NCI-H2196 treated with DMSO at 0.1 percent for 48 hours (cell line): ENCODE results near the gene COL19A1.
"Not testable (repeated sequence)": the region's sequence is repeated elsewhere in the genome, so short reads cannot be mapped to it uniquely, and the experiment has no call there.

Source experiments
- DNase-seq: peaks from one replicate; lab custom pipeline; 2025; ENCODE audit not compliant: unreplicated experiment; lab: John Stamatoyannopoulos, UW

Gene COL19A1

GRCh38 chr6:69957985-69958559, 91.7 kb downstream of the COL19A1 start:
- no peak for DNase-seq

DNA sequence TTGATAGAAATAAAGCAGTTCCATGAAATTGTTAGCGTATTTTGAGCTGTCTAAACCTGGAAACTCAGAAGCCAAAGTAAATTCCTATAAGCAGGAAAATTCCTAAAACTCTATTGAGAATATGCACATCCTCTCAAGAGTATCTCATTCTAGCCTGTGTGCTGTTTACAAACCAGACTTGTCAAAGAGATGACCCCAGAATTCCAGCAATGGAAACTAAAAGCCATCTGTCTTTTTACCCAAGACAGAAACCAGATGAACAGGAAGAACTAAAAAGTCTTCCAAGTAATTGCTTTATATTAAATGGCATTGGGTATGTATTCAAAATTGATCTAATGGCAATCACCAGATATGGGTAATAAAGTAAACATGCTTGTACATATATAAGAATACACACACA, 92.6 kb downstream of the COL19A1 start:
- DNase-seq, result no peak

GRCh38 chr6:69965974-69966373, 99.6 kb downstream of the COL19A1 start:
- not testable (repeated sequence) for DNase-seq

DNA sequence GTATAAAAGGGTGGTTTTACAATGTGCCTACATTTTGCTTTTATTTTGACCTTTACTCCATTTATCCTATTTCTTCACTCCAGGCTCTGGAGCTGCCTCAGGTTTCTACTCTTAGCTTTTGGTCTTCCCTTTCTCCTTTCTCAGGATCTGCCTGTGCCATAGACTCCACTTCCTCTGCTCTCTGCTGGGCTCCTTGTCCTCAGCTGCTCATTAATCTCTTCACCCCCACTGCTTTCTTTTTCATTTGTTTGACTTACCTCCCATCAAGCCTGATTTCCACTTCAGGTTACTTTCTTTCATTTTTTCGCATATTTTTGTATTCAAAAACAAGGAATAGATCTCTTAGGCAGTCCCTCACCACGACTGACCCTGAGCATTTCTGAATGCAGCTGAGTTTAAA, 106.8 kb downstream of the COL19A1 start:
- DNase-seq, result no peak

GRCh38 chr6:69973763-69974162, 107.4 kb downstream of the COL19A1 start:
- DNase-seq, result no peak

GRCh38 chr6:69974193-69974592, 107.8 kb downstream of the COL19A1 start:
- no peak for DNase-seq

DNA sequence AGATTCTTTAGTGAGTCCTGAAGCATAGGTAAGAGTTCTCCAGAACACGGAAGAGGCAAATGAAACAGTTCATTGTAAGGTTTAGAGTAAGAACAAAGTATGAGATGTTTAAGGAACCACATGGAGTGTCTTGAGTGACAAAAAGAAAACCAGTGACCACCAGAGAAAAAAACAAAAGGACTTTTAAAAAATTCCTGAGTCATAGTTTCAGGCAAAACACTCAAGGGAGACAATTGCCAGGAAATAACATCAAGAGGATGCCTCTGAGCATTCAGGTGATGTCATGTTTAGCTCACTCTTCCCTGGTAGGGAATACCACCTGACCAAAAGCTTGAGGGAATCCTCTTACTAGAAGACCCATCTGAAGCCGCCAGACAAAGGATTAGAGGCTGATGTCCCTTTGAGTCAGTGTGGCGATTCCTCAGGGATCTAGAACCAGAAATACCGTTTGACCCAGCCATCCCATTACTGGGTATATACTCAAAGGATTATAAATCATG, 110.3 kb downstream of the COL19A1 start:
- DNase-seq, result no peak

- no peak for DNase-seq
Measured at GRCh38 chr6:69980624-69981023, 114.3 kb downstream of the COL19A1 start.

GRCh38 chr6:69984506-69984905, 118.2 kb downstream of the COL19A1 start:
- no peak for DNase-seq

- no peak for DNase-seq
Measured at GRCh38 chr6:69985180-69985579, 118.8 kb downstream of the COL19A1 start.

- DNase-seq, result no peak
Measured at GRCh38 chr6:69987550-69987949, 121.2 kb downstream of the COL19A1 start.

DNA sequence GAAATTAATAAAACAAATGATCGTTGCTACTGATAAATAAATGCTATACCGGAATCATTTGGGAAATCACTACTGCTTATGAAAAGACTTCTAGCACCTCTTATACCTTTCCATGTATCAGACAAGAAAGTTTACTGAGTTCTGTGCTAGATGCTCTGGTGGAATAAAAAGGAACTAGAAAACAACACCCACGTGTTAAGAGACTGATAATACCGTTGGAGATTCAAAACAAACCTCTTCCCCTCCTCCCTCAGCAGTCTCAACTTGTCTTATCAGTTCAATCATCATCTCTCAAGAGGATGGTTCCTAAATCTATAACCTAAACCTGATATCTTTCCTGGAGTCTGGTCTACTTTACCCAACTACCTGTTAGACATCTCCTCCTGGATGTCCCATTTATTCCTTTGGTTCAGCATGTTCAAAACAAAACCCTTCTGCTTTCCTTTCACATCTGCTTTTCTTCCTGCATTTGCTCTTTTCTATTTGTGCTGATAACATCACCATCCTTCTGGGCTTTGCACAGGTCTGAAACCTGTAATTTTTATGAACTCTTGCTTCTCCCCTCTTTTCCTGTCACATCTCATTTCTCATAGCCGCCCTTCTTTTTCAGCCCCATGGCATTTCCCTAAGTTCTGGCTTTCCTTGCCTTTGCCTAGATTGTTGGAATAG, 122.2 kb downstream of the COL19A1 start:
- DNase-seq, result no peak

GRCh38 chr6:69994251-69994650, 127.9 kb downstream of the COL19A1 start:
- DNase-seq, result no peak

GRCh38 chr6:70008189-70008588, 141.8 kb downstream of the COL19A1 start:
- no peak for DNase-seq

DNA sequence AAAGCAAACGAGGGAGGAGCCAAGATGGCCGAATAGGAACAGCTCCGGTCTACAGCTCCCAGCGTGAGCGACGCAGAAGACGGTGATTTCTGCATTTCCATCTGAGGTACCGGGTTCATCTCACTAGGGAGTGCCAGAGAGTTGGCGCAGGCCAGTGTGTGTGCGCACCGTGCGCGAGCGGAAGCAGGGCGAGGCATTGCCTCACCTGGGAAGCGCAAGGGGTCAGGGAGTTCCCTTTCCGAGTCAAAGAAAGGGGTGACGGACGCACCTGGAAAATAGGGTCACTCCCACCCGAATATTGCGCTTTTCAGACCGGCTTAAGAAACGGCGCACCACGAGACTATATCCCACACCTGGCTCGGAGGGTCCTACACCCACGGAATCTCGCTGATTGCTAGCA, 144.0 kb downstream of the COL19A1 start:
- not testable (repeated sequence) for DNase-seq

- not testable (repeated sequence) for DNase-seq
Measured at GRCh38 chr6:70023201-70023600, 156.8 kb downstream of the COL19A1 start.

DNA sequence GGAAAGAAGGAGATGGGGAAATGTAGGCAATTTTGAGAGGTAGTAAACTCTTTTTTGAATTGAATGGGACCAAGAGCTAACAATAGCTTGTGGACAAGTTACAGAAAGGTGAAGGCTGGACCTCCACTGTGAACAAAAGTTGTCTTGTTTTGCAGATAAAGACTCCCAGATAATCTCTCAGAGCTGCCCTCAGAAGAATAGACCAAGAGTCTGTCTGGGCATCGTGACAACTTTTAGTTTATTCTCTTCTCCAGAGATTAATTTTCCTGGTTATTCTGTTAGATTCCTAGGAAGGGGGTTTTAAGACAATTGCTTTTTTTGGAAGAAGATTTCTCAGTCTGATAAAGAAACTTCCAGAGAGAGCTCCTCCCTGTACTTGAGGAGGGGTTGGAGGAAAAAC, 161.9 kb downstream of the COL19A1 start:
- DNase-seq, result no peak

GRCh38 chr6:70028926-70029325, 162.6 kb downstream of the COL19A1 start:
- DNase-seq, result no peak

DNA sequence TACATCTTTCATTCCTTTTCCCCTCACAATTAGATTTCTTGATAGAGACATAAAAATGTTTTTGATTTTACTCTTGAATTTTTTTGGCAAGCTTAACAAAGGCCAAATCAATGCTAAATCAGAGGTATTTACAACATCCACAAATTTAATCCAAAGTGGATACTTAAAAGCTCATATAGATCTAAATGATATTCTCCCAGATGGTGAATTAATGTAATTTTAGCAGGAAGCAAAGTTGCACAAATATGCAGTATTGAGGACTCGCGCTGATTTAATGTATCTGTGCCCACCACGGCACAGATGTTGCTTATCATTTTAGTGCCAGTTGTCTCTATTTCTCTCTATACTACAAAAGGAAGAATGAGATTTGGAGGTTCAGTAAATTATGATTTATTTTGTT, 167.4 kb downstream of the COL19A1 start:
- no peak for DNase-seq

DNA sequence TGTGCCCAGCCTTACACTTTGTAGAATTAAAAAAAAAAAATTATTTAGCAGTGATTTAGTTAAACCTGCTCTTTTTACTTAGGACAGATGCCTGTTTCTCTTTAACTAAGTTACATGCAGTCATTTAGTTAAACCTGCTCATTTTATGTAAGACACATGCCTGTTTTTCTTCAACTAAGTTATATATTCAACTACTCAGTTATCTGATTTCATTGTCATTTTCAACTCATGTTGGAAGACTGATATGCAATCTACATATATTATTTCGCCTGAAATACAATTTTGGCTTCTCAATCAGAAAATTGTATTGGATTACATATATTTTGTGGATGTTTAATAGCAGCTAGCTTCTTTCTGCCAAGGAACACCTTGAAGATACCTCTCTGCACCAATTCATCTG, 171.1 kb downstream of the COL19A1 start:
- no peak for DNase-seq

GRCh38 chr6:70040766-70041165, 174.4 kb downstream of the COL19A1 start:
- DNase-seq, result no peak

- DNase-seq, result no peak
Measured at GRCh38 chr6:70041411-70041810, 175.1 kb downstream of the COL19A1 start.

DNA sequence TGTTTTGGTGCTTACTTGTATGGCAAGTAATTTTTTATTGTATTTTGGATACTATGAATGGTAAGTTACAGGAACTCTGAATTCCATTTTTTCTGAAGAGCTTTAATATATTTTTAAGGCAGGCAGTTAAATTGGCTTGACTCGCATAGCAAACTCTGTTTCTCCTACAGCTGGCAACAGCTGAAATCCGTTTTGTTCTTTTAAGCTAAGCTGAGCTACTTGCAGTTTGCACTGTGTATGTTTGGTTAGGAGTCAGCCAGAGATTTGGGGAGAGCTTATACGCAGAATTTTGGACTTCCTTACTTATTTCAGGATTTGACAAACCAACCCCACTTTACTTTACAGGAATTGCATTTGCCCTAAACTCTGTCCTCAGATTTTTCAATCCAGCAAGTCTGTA, 179.1 kb downstream of the COL19A1 start:
- DNase-seq, result no peak
